ENCODE data around the gene ZFYVE28. TPM values are rescaled to one million over a fixed set of nuclear protein-coding genes. Genes with fewer than 3 reads are reported as not detected.
A peak's percentile ranks its signal among the peaks of the same experiment; 100 is the strongest.

The ZFYVE28 gene
- total RNA-seq, 2 experiments from 2014 or later, result 14.8 to 17.2 TPM

GRCh38 chr4:2321279-2322196 lies 96.9 kb downstream of the ZFYVE28 start:
- no peak overlapping the region for H3K27ac Mint-ChIP-seq
- H3K4me1 Mint-ChIP-seq, result no peaks in the 10 kb centered on the region
- no peak for DNase-seq
- H3K27me3 Mint-ChIP-seq, result no peaks in the 10 kb centered on the region
- no peak overlapping the region for H3K4me3 Mint-ChIP-seq
- POLR2A ChIA-PET, result no interaction called here
- CTCF ChIA-PET, result interaction anchor here (0.6 to 1.5 kb wide), 3 partner anchors 10 to 22 kb away, joined by 3 to 4 read pairs (median 3); no protein-coding TSS in a partner anchor
- H3K36me3 Mint-ChIP-seq (ENCODE audit: low read depth), result no peaks in the 10 kb centered on the region
- H3K9me3 Mint-ChIP-seq, result no peaks in the 10 kb centered on the region

GRCh38 chr4:2320746-2321145 lies 97.7 kb downstream of the ZFYVE28 start:
- H3K27me3 Mint-ChIP-seq, result no peaks in the 10 kb centered on the region
- H3K27ac Mint-ChIP-seq, result no peak overlapping the region
- H3K4me1 Mint-ChIP-seq, result no peaks in the 10 kb centered on the region
- DNase-seq, result no peak
- CTCF ChIA-PET, result interaction anchor here (0.6 to 1.5 kb wide), 2 partner anchors 11 to 21 kb away, joined by 3 to 4 read pairs; no protein-coding TSS in a partner anchor
- no peaks in the 10 kb centered on the region for H3K9me3 Mint-ChIP-seq
- no peaks in the 10 kb centered on the region for H3K36me3 Mint-ChIP-seq (ENCODE audit: low read depth)
- no peak overlapping the region for H3K4me3 Mint-ChIP-seq
- POLR2A ChIA-PET, result no interaction called here

- no peaks in the 10 kb centered on the region for H3K9me3 Mint-ChIP-seq
- peak overlapping the region; percentile 41 for H3K27ac Mint-ChIP-seq
- no peak for DNase-seq
- POLR2A ChIA-PET, result no interaction called here
- H3K36me3 Mint-ChIP-seq (ENCODE audit: low read depth), result no peaks in the 10 kb centered on the region
- CTCF ChIA-PET, result interaction anchor here (1.5 kb wide), 1 partner anchor 12 kb away, joined by 4 read pairs; no protein-coding TSS in a partner anchor
- H3K4me1 Mint-ChIP-seq, result no peaks in the 10 kb centered on the region
- H3K4me3 Mint-ChIP-seq, result no peak overlapping the region
- H3K27me3 Mint-ChIP-seq, result no peaks in the 10 kb centered on the region
Observed at GRCh38 chr4:2320152-2320551, 98.3 kb downstream of the ZFYVE28 start.

GRCh38 chr4:2318885-2319284 lies 99.6 kb downstream of the ZFYVE28 start:
- H3K36me3 Mint-ChIP-seq (ENCODE audit: low read depth), result no peaks in the 10 kb centered on the region
- DNase-seq, result no peak
- ChIA-PET POLR2A (no interaction called here), CTCF (no interaction called here)
- no peak overlapping the region for H3K27ac Mint-ChIP-seq
- H3K27me3 Mint-ChIP-seq, result no peaks in the 10 kb centered on the region
- no peak overlapping the region for H3K4me3 Mint-ChIP-seq
- H3K4me1 Mint-ChIP-seq, result no peaks in the 10 kb centered on the region
- H3K9me3 Mint-ChIP-seq, result no peaks in the 10 kb centered on the region

- Mint-ChIP-seq H3K9me3 (no peaks in the 10 kb centered on the region), H3K4me1 (no peaks in the 10 kb centered on the region), H3K36me3 (ENCODE audit: low read depth) (no peaks in the 10 kb centered on the region), H3K27ac (no peak overlapping the region), H3K27me3 (no peaks in the 10 kb centered on the region), H3K4me3 (no peak overlapping the region)
- CTCF ChIA-PET, result no interaction called here
- POLR2A ChIA-PET, result no interaction called here
- DNase-seq, result no peak
Observed at GRCh38 chr4:2318476-2318875, 100.0 kb downstream of the ZFYVE28 start.

- H3K9me3 Mint-ChIP-seq, result peaks cover 10% of the 10 kb centered on the region
- no peak overlapping the region for H3K27ac Mint-ChIP-seq
- H3K4me1 Mint-ChIP-seq, result no peaks in the 10 kb centered on the region
- peaks cover 3% of the 10 kb centered on the region for H3K27me3 Mint-ChIP-seq
- POLR2A ChIA-PET, result no interaction called here
- peaks cover 6% of the 10 kb centered on the region for H3K36me3 Mint-ChIP-seq (ENCODE audit: low read depth)
- DNase-seq, result no peak
- H3K4me3 Mint-ChIP-seq, result no peak overlapping the region
- CTCF ChIA-PET, result interaction anchor here (0.6 kb wide), 1 partner anchor 167 kb away, joined by 3 read pairs; no protein-coding TSS in a partner anchor
Observed at GRCh38 chr4:2313366-2313765, 105.1 kb downstream of the ZFYVE28 start.

- H3K27me3 Mint-ChIP-seq, result peaks cover 3% of the 10 kb centered on the region
- ChIA-PET CTCF (no interaction called here), POLR2A (no interaction called here)
- no peak overlapping the region for H3K27ac Mint-ChIP-seq
- H3K36me3 Mint-ChIP-seq (ENCODE audit: low read depth), result peaks cover 6% of the 10 kb centered on the region
- peaks cover 19% of the 10 kb centered on the region for H3K9me3 Mint-ChIP-seq
- no peak for DNase-seq
- H3K4me1 Mint-ChIP-seq, result no peaks in the 10 kb centered on the region
- H3K4me3 Mint-ChIP-seq, result no peak overlapping the region
Observed at GRCh38 chr4:2306773-2307410, 111.6 kb downstream of the ZFYVE28 start.

GRCh38 chr4:2305766-2306501 lies 112.5 kb downstream of the ZFYVE28 start:
- POLR2A ChIA-PET, result no interaction called here
- CTCF ChIA-PET, result no interaction called here
- H3K9me3 Mint-ChIP-seq, result peaks cover 19% of the 10 kb centered on the region
- H3K27ac Mint-ChIP-seq, result no peak overlapping the region
- H3K4me3 Mint-ChIP-seq, result no peak overlapping the region
- H3K4me1 Mint-ChIP-seq, result no peaks in the 10 kb centered on the region
- peaks cover 6% of the 10 kb centered on the region for H3K36me3 Mint-ChIP-seq (ENCODE audit: low read depth)
- DNase-seq, result no peak
- H3K27me3 Mint-ChIP-seq, result peaks cover 3% of the 10 kb centered on the region

GRCh38 chr4:2304877-2305561 lies 113.4 kb downstream of the ZFYVE28 start:
- POLR2A ChIA-PET, result no interaction called here
- CTCF ChIA-PET, result interaction anchor here (1.2 kb wide), 1 partner anchor 57 kb away, joined by 3 read pairs; no protein-coding TSS in a partner anchor

GRCh38 chr4:2304321-2304876 lies 114.0 kb downstream of the ZFYVE28 start:
- DNase-seq, result no peak
- H3K4me3 Mint-ChIP-seq, result no peak overlapping the region
- H3K4me1 Mint-ChIP-seq, result no peaks in the 10 kb centered on the region
- H3K27ac Mint-ChIP-seq, result no peak overlapping the region
- ChIA-PET CTCF (interaction anchor here (0.7 to 1.2 kb wide), 2 partner anchors 49 to 56 kb away, joined by 3 read pairs; no protein-coding TSS in a partner anchor), POLR2A (no interaction called here)
- H3K27me3 Mint-ChIP-seq, result no peaks in the 10 kb centered on the region
- peaks cover 13% of the 10 kb centered on the region for H3K9me3 Mint-ChIP-seq
- H3K36me3 Mint-ChIP-seq (ENCODE audit: low read depth), result no peaks in the 10 kb centered on the region

More at GRCh38 chr4:2304877-2305561, 113.4 kb downstream of the ZFYVE28 start:
- Mint-ChIP-seq H3K27ac (no peak overlapping the region), H3K36me3 (ENCODE audit: low read depth) (peaks cover under 1% of the 10 kb centered on the region), H3K4me1 (no peaks in the 10 kb centered on the region), H3K27me3 (peaks cover under 1% of the 10 kb centered on the region), H3K9me3 (peaks cover 15% of the 10 kb centered on the region), H3K4me3 (no peak overlapping the region)
- DNase-seq, result no peak

GRCh38 chr4:2303686-2304320 lies 114.6 kb downstream of the ZFYVE28 start:
- Mint-ChIP-seq H3K4me1 (no peaks in the 10 kb centered on the region), H3K27ac (no peak overlapping the region), H3K36me3 (ENCODE audit: low read depth) (no peaks in the 10 kb centered on the region), H3K4me3 (no peak overlapping the region), H3K9me3 (peaks cover 9% of the 10 kb centered on the region), H3K27me3 (no peaks in the 10 kb centered on the region)
- ChIA-PET POLR2A (no interaction called here), CTCF (interaction anchor here (0.7 to 1.2 kb wide), 2 partner anchors 50 to 56 kb away, joined by 3 read pairs; no protein-coding TSS in a partner anchor)
- DNase-seq, result no peak

All from activated CD4-positive, alpha-beta T cell treated with anti-CD3 and anti-CD28 coated beads, Interleukin-2, amount 10 ng/mL, durations not matched to agents 7 days and 5 days (primary cell).